ENCODE data around the gene CAP1.

GRCh38 chr1:40044110-40044509 is 3.6 kb downstream of the CAP1 start:
- TF ChIP-seq CTCF (IDR thresholded peaks at IDR 0.05; ENCODE audit: low read length) (no peak), EZH2 (IDR thresholded peaks at IDR 0.05; ENCODE audit: borderline replicate concordance, low read length) (no peak)
